Heart right ventricle (tissue), 16 donors: ENCODE data around the gene DTNA. TPM values are rescaled to one million over a fixed set of nuclear protein-coding genes. Genes with fewer than 3 reads are reported as not detected.
"Not testable (repeated sequence)": the region's sequence is repeated elsewhere in the genome, so short reads cannot be mapped to it uniquely, and the experiment has no call there.

Experiments
- ATAC-seq, 8 donors: fragments of 200-7000 bp; cut with Tn5 transposase; one replicate each; pipeline ENCODE4 v1.9.1; 2020; ENCODE audit warnings: mild to moderate bottlenecking in 8 of 8, moderate library complexity in 8 of 8, moderate number of reproducible peaks in 1 of 8
- DNase-seq, 2 donors: peaks; one replicate each; pipeline ENCODE4 v3.0.0-alpha.2; 2020
- H3K27ac ChIP-seq, 10 donors: fragments of 200-600 bp; sonication (generic) in 2 of 10; one replicate each; pipeline versions ENCODE4 v1.5.0 to v1.8.0; 2020 to 2022; ENCODE audit warnings: mild to moderate bottlenecking in 3 of 10
- H3K27me3 ChIP-seq, 7 donors: fragments of 200-600 bp; one replicate each; pipeline ENCODE4 v1.8.0; 2021 to 2022; ENCODE audit warnings: mild to moderate bottlenecking in 2 of 7
- H3K36me3 ChIP-seq, 9 donors: fragments of 200-600 bp; sonication (generic) in 1 of 9; one replicate each; pipeline versions ENCODE4 v1.5.0 to v1.8.0; 2020 to 2022; ENCODE audit warnings: mild to moderate bottlenecking in 2 of 9
- H3K4me1 ChIP-seq, 9 donors: fragments of 200-600 bp; sonication (generic) in 1 of 9; one replicate each; pipeline versions ENCODE4 v1.5.0 to v1.8.0; 2020 to 2022; ENCODE audit warnings: mild to moderate bottlenecking in 4 of 9
- H3K4me3 ChIP-seq, 10 donors: fragments of 200-600 bp; sonication (generic) in 2 of 10; one replicate each; pipeline versions ENCODE4 v1.5.0 to v1.8.0; 2020 to 2022; ENCODE audit warnings: mild to moderate bottlenecking in 7 of 10, moderate library complexity in 2 of 10
- H3K9me3 ChIP-seq, 11 donors: fragments of 200-600 bp in 10 of 11; sonication (generic) in 2 of 11; one replicate each; pipeline versions ENCODE4 v1.5.0 to v1.8.0; 2013 to 2022; ENCODE audit warnings: mild to moderate bottlenecking in 2 of 11, control low read depth in 1 of 11, moderate library complexity in 1 of 11
- CTCF ChIP-seq, 9 donors: fragments of 200-600 bp; sonication (generic) in 2 of 9; IDR thresholded peaks; one replicate each; pipeline versions ENCODE4 v1.5.0 to v1.8.0; 2021 to 2022; ENCODE audit warnings: antibody characterized with exemption in 9 of 9, mild to moderate bottlenecking in 5 of 9, moderate library complexity in 1 of 9
- WGBS, 2 donors: extraction: QIAGEN DNeasy Blood & Tissue Kit; methylation state at CpG; one replicate each; pipeline ENCODE4 v1.1.7; 2013; ENCODE audit warnings: inconsistent platforms in 1 of 2; 5-methylcytosine and 5-hydroxymethylcytosine counted together
- intact Hi-C, 10 donors: fragments of 100-400 bp; cut with DNase I; formaldehyde crosslinking; loops; one replicate each; pipeline versions ENCODE4 v1.11.1 to v1.14.2; 2022
- polyA plus RNA-seq, 2 donors: library from polyadenylated mRNA; stranded (reverse); fragments of 200-250 nt; gene quantifications; one replicate each; pipeline ENCODE4 v1.2.3, GENCODE V29; 2013
- total RNA-seq, 10 donors: library from RNA; stranded (reverse); fragmentation: NEBNext Ultra II Directional in 3 of 10; extraction: Animal tissue kit (Norgen Biotek cat#: 25700) in 3 of 10; gene quantifications; one replicate each; pipeline versions ENCODE4 v1.2.1 to v1.2.4, GENCODE V29; 2021 to 2023
- donor health status: Arrhythmogenic right ventricular cardiomyopathy.
- donor health status: ischemic (EF 13 %, LVEDD 7.1; RV severe dilation, severe dysfunction).
- donor health status: healthy with polysubstance abuse.
- donor health status: DM: no; HTN: yes; CAD: no.
- donor health status: DM: no; HTN: no; CAD: no.
- donor health status: ischemic (EF 25% LVEDD 6.9; RV normal size, moderate dysfunction).
- donor health status: ischemic (EF 25% LVEDD 5.7; RV mildly dilated, moderate dysfunction).
- donor health status: healthy.
- donor health status: DM: yes; HTN: yes; CAD: no.
- donor health status: Ischemic cardiomyopathy.
- donor health status: ischemic (EF 35%, LVEDD 5.7; RV mildly dilated, moderate dysfunction).
- donor health status: nonischemic (EF 11% LVEDD 7.7; RV severe dilation, severe dysfunction).
- donor health status: DM: yes; HTN: yes; CAD: no.
- donor health status: PGD.
- donor health status: ischemic (EF 29% LVEDD 5.4; RV normal size, mild dysfunction).
- donor health status: nonischemic (EF 23%, LVEDD 6.1; RV moderate dilation, normal function).

DTNA gene
- total and polyA plus RNA-seq, 12 donors = 65.4 to 198 (median 179) TPM

GRCh38 chr18:34911661-34912384 lies 201.7 kb downstream of the DTNA start:
- Histone ChIP-seq H3K9me3 (no peaks in the 10 kb centered on the region), H3K4me1 (peaks cover 0 to 9% (median 0%) of the 10 kb centered on the region in 9 donors), H3K27ac (no peak overlapping the region), H3K4me3 (no peak overlapping the region), H3K36me3 (no peaks in the 10 kb centered on the region), H3K27me3 (no peaks in the 10 kb centered on the region)
- no peak for TF ChIP-seq CTCF (IDR thresholded peaks at IDR 0.05)
- WGBS, 2 donors = 71 to 72% methylated on average over 3 of the region's 3 CpGs
- no peak for ATAC-seq
- DNase-seq = no peak
- intact Hi-C loops = no loop called here

- Histone ChIP-seq H3K36me3 (no peaks in the 10 kb centered on the region), H3K9me3 (no peaks in the 10 kb centered on the region), H3K27ac (no peak overlapping the region), H3K4me3 (no peak overlapping the region), H3K27me3 (no peaks in the 10 kb centered on the region), H3K4me1 (peaks cover 0 to 9% (median 0%) of the 10 kb centered on the region in 9 donors)
- no peak for ATAC-seq
- no peak for TF ChIP-seq CTCF (IDR thresholded peaks at IDR 0.05)
- DNase-seq = no peak
- intact Hi-C loops = no loop called here
- 68 to 79% methylated on average over 4 of the region's 4 CpGs for whole genome bisulfite sequencing, 2 donors
Observed at GRCh38 chr18:34913837-34914661, 204.0 kb downstream of the DTNA start.

GRCh38 chr18:34915046-34915445 lies 204.9 kb downstream of the DTNA start:
- Histone ChIP-seq H3K4me3 (no peak overlapping the region), H3K27me3 (no peaks in the 10 kb centered on the region), H3K4me1 (peaks cover 0 to 2% (median 0%) of the 10 kb centered on the region in 9 donors), H3K9me3 (no peaks in the 10 kb centered on the region), H3K27ac (no peak overlapping the region), H3K36me3 (no peaks in the 10 kb centered on the region)
- intact Hi-C loops = no loop called here
- 77 to 88% methylated on average over 3 of the region's 3 CpGs for WGBS, 2 donors
- DNase-seq (no peak), ATAC-seq (no peak)
- no peak for TF ChIP-seq CTCF (IDR thresholded peaks at IDR 0.05)

GRCh38 chr18:34916539-34916938 lies 206.4 kb downstream of the DTNA start:
- 96 to 98% methylated on average over 7 of the region's 7 CpGs for WGBS, 2 donors
- H3K9me3 ChIP-seq, ATAC-seq, H3K27me3 ChIP-seq, H3K27ac ChIP-seq, intact Hi-C loops, H3K4me1 ChIP-seq, H3K4me3 ChIP-seq, H3K36me3 ChIP-seq, DNase-seq: not testable (repeated sequence)
